ENCODE data around the gene INPP4B.

The INPP4B gene

GRCh38 chr4:142284402-142285221, 561.5 kb downstream of the INPP4B start:
- Histone ChIP-seq H3K4me1 (ENCODE audit: control insufficient read depth in 1 of 2, insufficient read depth in 2 of 2, low read length in 2 of 2) (no peaks in the 10 kb centered on the region), H3K36me3 (ENCODE audit: control insufficient read depth in 1 of 2, insufficient read depth in 2 of 2, low read length in 2 of 2) (no peaks in the 10 kb centered on the region), H3K9me3 (ENCODE audit: control insufficient read depth in 1 of 2, low read length in 2 of 2) (no peaks in the 10 kb centered on the region), H3K27me3 (ENCODE audit: control insufficient read depth in 1 of 2, insufficient read depth in 2 of 2, low read length in 2 of 2) (no peaks in the 10 kb centered on the region), H3K4me3 (ENCODE audit: low read depth in 1 of 2, low read length in 2 of 2) (no peak overlapping the region), H3K27ac (ENCODE audit: low read depth, low read length) (no peak overlapping the region), H3K9ac (ENCODE audit: low read depth in 1 of 2, low read length in 2 of 2) (no peak overlapping the region)

GRCh38 chr4:142282870-142283431, 563.1 kb downstream of the INPP4B start:
- H3K27me3 ChIP-seq (ENCODE audit: control insufficient read depth in 1 of 2, insufficient read depth in 2 of 2, low read length in 2 of 2) = no peaks in the 10 kb centered on the region
- H3K4me1 ChIP-seq (ENCODE audit: control insufficient read depth in 1 of 2, insufficient read depth in 2 of 2, low read length in 2 of 2) = no peaks in the 10 kb centered on the region
- no peaks in the 10 kb centered on the region for H3K36me3 ChIP-seq (ENCODE audit: control insufficient read depth in 1 of 2, insufficient read depth in 2 of 2, low read length in 2 of 2)
- H3K27ac ChIP-seq (ENCODE audit: low read depth, low read length) = no peak overlapping the region
- H3K4me3 ChIP-seq (ENCODE audit: low read depth in 1 of 2, low read length in 2 of 2) = no peak overlapping the region
- H3K9me3 ChIP-seq (ENCODE audit: control insufficient read depth in 1 of 2, low read length in 2 of 2) = no peaks in the 10 kb centered on the region
- H3K9ac ChIP-seq (ENCODE audit: low read depth in 1 of 2, low read length in 2 of 2) = no peak overlapping the region

GRCh38 chr4:142281999-142282398, 564.1 kb downstream of the INPP4B start:
- Histone ChIP-seq H3K4me1 (ENCODE audit: control insufficient read depth in 1 of 2, insufficient read depth in 2 of 2, low read length in 2 of 2) (no peaks in the 10 kb centered on the region), H3K27me3 (ENCODE audit: control insufficient read depth in 1 of 2, insufficient read depth in 2 of 2, low read length in 2 of 2) (no peaks in the 10 kb centered on the region), H3K27ac (ENCODE audit: low read depth, low read length) (no peak overlapping the region), H3K9me3 (ENCODE audit: control insufficient read depth in 1 of 2, low read length in 2 of 2) (no peaks in the 10 kb centered on the region), H3K9ac (ENCODE audit: low read depth in 1 of 2, low read length in 2 of 2) (no peak overlapping the region), H3K4me3 (ENCODE audit: low read depth in 1 of 2, low read length in 2 of 2) (no peak overlapping the region), H3K36me3 (ENCODE audit: control insufficient read depth in 1 of 2, insufficient read depth in 2 of 2, low read length in 2 of 2) (no peaks in the 10 kb centered on the region)

GRCh38 chr4:142278663-142279062, 567.4 kb downstream of the INPP4B start:
- H3K27ac ChIP-seq (ENCODE audit: low read depth, low read length) = no peak overlapping the region
- no peak overlapping the region for H3K4me3 ChIP-seq (ENCODE audit: low read depth in 1 of 2, low read length in 2 of 2)
- no peaks in the 10 kb centered on the region for H3K36me3 ChIP-seq (ENCODE audit: control insufficient read depth in 1 of 2, insufficient read depth in 2 of 2, low read length in 2 of 2)
- no peaks in the 10 kb centered on the region for H3K9me3 ChIP-seq (ENCODE audit: control insufficient read depth in 1 of 2, low read length in 2 of 2)
- no peak overlapping the region for H3K9ac ChIP-seq (ENCODE audit: low read depth in 1 of 2, low read length in 2 of 2)
- no peaks in the 10 kb centered on the region for H3K27me3 ChIP-seq (ENCODE audit: control insufficient read depth in 1 of 2, insufficient read depth in 2 of 2, low read length in 2 of 2)
- no peaks in the 10 kb centered on the region for H3K4me1 ChIP-seq (ENCODE audit: control insufficient read depth in 1 of 2, insufficient read depth in 2 of 2, low read length in 2 of 2)

GRCh38 chr4:142278171-142278570, 567.9 kb downstream of the INPP4B start:
- Histone ChIP-seq H3K9ac (ENCODE audit: low read depth in 1 of 2, low read length in 2 of 2) (no peak overlapping the region), H3K4me1 (ENCODE audit: control insufficient read depth in 1 of 2, insufficient read depth in 2 of 2, low read length in 2 of 2) (no peaks in the 10 kb centered on the region), H3K36me3 (ENCODE audit: control insufficient read depth in 1 of 2, insufficient read depth in 2 of 2, low read length in 2 of 2) (no peaks in the 10 kb centered on the region), H3K27ac (ENCODE audit: low read depth, low read length) (no peak overlapping the region), H3K4me3 (ENCODE audit: low read depth in 1 of 2, low read length in 2 of 2) (no peak overlapping the region), H3K9me3 (ENCODE audit: control insufficient read depth in 1 of 2, low read length in 2 of 2) (no peaks in the 10 kb centered on the region), H3K27me3 (ENCODE audit: control insufficient read depth in 1 of 2, insufficient read depth in 2 of 2, low read length in 2 of 2) (no peaks in the 10 kb centered on the region)

GRCh38 chr4:142274137-142274536, 572.0 kb downstream of the INPP4B start:
- no peak overlapping the region for H3K27ac ChIP-seq (ENCODE audit: low read depth, low read length)
- no peaks in the 10 kb centered on the region for H3K9me3 ChIP-seq (ENCODE audit: control insufficient read depth in 1 of 2, low read length in 2 of 2)
- no peak overlapping the region for H3K9ac ChIP-seq (ENCODE audit: low read depth in 1 of 2, low read length in 2 of 2)
- no peaks in the 10 kb centered on the region for H3K4me1 ChIP-seq (ENCODE audit: control insufficient read depth in 1 of 2, insufficient read depth in 2 of 2, low read length in 2 of 2)
- H3K4me3 ChIP-seq (ENCODE audit: low read depth in 1 of 2, low read length in 2 of 2) = no peak overlapping the region
- peaks cover 0 to 5% of the 10 kb centered on the region in 2 donors for H3K36me3 ChIP-seq (ENCODE audit: control insufficient read depth in 1 of 2, insufficient read depth in 2 of 2, low read length in 2 of 2)
- no peaks in the 10 kb centered on the region for H3K27me3 ChIP-seq (ENCODE audit: control insufficient read depth in 1 of 2, insufficient read depth in 2 of 2, low read length in 2 of 2)

GRCh38 chr4:142272452-142272851, 573.6 kb downstream of the INPP4B start:
- Histone ChIP-seq H3K9ac (ENCODE audit: low read depth in 1 of 2, low read length in 2 of 2) (no peak overlapping the region), H3K27ac (ENCODE audit: low read depth, low read length) (no peak overlapping the region), H3K9me3 (ENCODE audit: control insufficient read depth in 1 of 2, low read length in 2 of 2) (no peaks in the 10 kb centered on the region), H3K4me3 (ENCODE audit: low read depth in 1 of 2, low read length in 2 of 2) (no peak overlapping the region), H3K27me3 (ENCODE audit: control insufficient read depth in 1 of 2, insufficient read depth in 2 of 2, low read length in 2 of 2) (no peaks in the 10 kb centered on the region), H3K36me3 (ENCODE audit: control insufficient read depth in 1 of 2, insufficient read depth in 2 of 2, low read length in 2 of 2) (peaks cover 0 to 5% of the 10 kb centered on the region in 2 donors), H3K4me1 (ENCODE audit: control insufficient read depth in 1 of 2, insufficient read depth in 2 of 2, low read length in 2 of 2) (no peaks in the 10 kb centered on the region)

- Histone ChIP-seq H3K27me3 (ENCODE audit: control insufficient read depth in 1 of 2, insufficient read depth in 2 of 2, low read length in 2 of 2) (no peaks in the 10 kb centered on the region), H3K4me3 (ENCODE audit: low read depth in 1 of 2, low read length in 2 of 2) (no peak overlapping the region), H3K36me3 (ENCODE audit: control insufficient read depth in 1 of 2, insufficient read depth in 2 of 2, low read length in 2 of 2) (peaks cover 0 to 5% of the 10 kb centered on the region in 2 donors), H3K4me1 (ENCODE audit: control insufficient read depth in 1 of 2, insufficient read depth in 2 of 2, low read length in 2 of 2) (no peaks in the 10 kb centered on the region), H3K27ac (ENCODE audit: low read depth, low read length) (no peak overlapping the region), H3K9ac (ENCODE audit: low read depth in 1 of 2, low read length in 2 of 2) (no peak overlapping the region), H3K9me3 (ENCODE audit: control insufficient read depth in 1 of 2, low read length in 2 of 2) (no peaks in the 10 kb centered on the region)
Observed at GRCh38 chr4:142271832-142272231, 574.3 kb downstream of the INPP4B start.

GRCh38 chr4:142267101-142267500, 579.0 kb downstream of the INPP4B start:
- Histone ChIP-seq H3K9ac (ENCODE audit: low read depth in 1 of 2, low read length in 2 of 2) (no peak overlapping the region), H3K4me1 (ENCODE audit: control insufficient read depth in 1 of 2, insufficient read depth in 2 of 2, low read length in 2 of 2) (peaks cover 0 to 11% of the 10 kb centered on the region in 2 donors), H3K27me3 (ENCODE audit: control insufficient read depth in 1 of 2, insufficient read depth in 2 of 2, low read length in 2 of 2) (no peaks in the 10 kb centered on the region), H3K9me3 (ENCODE audit: control insufficient read depth in 1 of 2, low read length in 2 of 2) (no peaks in the 10 kb centered on the region), H3K27ac (ENCODE audit: low read depth, low read length) (no peak overlapping the region), H3K36me3 (ENCODE audit: control insufficient read depth in 1 of 2, insufficient read depth in 2 of 2, low read length in 2 of 2) (peaks cover 0 to 5% of the 10 kb centered on the region in 2 donors), H3K4me3 (ENCODE audit: low read depth in 1 of 2, low read length in 2 of 2) (no peak overlapping the region)

- Histone ChIP-seq H3K9me3 (ENCODE audit: control insufficient read depth in 1 of 2, low read length in 2 of 2) (no peaks in the 10 kb centered on the region), H3K4me3 (ENCODE audit: low read depth in 1 of 2, low read length in 2 of 2) (no peak overlapping the region), H3K4me1 (ENCODE audit: control insufficient read depth in 1 of 2, insufficient read depth in 2 of 2, low read length in 2 of 2) (peaks cover 0 to 11% of the 10 kb centered on the region in 2 donors), H3K9ac (ENCODE audit: low read depth in 1 of 2, low read length in 2 of 2) (no peak overlapping the region), H3K27ac (ENCODE audit: low read depth, low read length) (no peak overlapping the region), H3K27me3 (ENCODE audit: control insufficient read depth in 1 of 2, insufficient read depth in 2 of 2, low read length in 2 of 2) (no peaks in the 10 kb centered on the region), H3K36me3 (ENCODE audit: control insufficient read depth in 1 of 2, insufficient read depth in 2 of 2, low read length in 2 of 2) (peaks cover 0 to 5% of the 10 kb centered on the region in 2 donors)
Observed at GRCh38 chr4:142265946-142266345, 580.2 kb downstream of the INPP4B start.

Measured in duodenal mucosa (tissue), 2 donors.